Neural cell (in vitro differentiated cells): ENCODE data around the gene RBM20. TPM values are rescaled to one million over a fixed set of nuclear protein-coding genes. Genes with fewer than 3 reads are reported as not detected.

Experiments used
- H2AFZ ChIP-seq: fragments of 200-600, 300-800 bp; sonication (generic), shearing (Covaris generic); 2 replicates; pipeline ENCODE4 v1.6.0; 2014; ENCODE audit warnings: low read depth, mild to moderate bottlenecking, antibody characterized with exemption, low read length, moderate library complexity
- H3F3A ChIP-seq: fragments of 200-600 bp; shearing (Covaris generic); 2 replicates; pipeline ENCODE4 v1.6.1; 2016; ENCODE audit warnings: mild to moderate bottlenecking, moderate library complexity, mixed read lengths, antibody characterized with exemption, low read length; ENCODE audit not compliant: insufficient read depth, poor library complexity, severe bottlenecking
- H3K27ac ChIP-seq: fragments of 200-600, 300-800 bp; sonication (generic), shearing (Covaris generic); 2 replicates; pipeline ENCODE4 v1.5.1; 2014; ENCODE audit warnings: mild to moderate bottlenecking, low read length, moderate library complexity
- H3K27me3 ChIP-seq: fragments of 300-800, 200-600 bp; sonication (generic), shearing (Covaris generic); 2 replicates; pipeline ENCODE4 v1.6.0; 2014; ENCODE audit warnings: mild to moderate bottlenecking, low read depth, low read length, moderate library complexity; ENCODE audit not compliant: insufficient read depth
- H3K36me3 ChIP-seq: fragments of 300-800, 200-600 bp; sonication (generic), shearing (Covaris generic); 2 replicates; pipeline ENCODE4 v1.5.1; 2014; ENCODE audit warnings: mild to moderate bottlenecking, antibody characterized with exemption, low read length, moderate library complexity; ENCODE audit not compliant: insufficient read depth
- H3K4me2 ChIP-seq: fragments of 300-800, 200-600 bp; sonication (generic), shearing (Covaris generic); 2 replicates; pipeline ENCODE4 v1.6.0; 2014; ENCODE audit warnings: mild to moderate bottlenecking, low read length
- H3K4me3 ChIP-seq: fragments of 300-800, 200-600 bp; sonication (generic), shearing (Covaris generic); 2 replicates; pipeline ENCODE4 v1.5.1; 2014; ENCODE audit warnings: mild to moderate bottlenecking, low read length, moderate library complexity
- H3K79me2 ChIP-seq: fragments of 200-600 bp; shearing (Covaris generic); replicated peaks from 2 replicates; pipeline ENCODE4 v1.6.0; 2014; ENCODE audit warnings: mild to moderate bottlenecking, low read length, moderate library complexity; ENCODE audit not compliant: insufficient read depth
- H3K9ac ChIP-seq: fragments of 300-800, 200-600 bp; sonication (generic), shearing (Covaris generic); 2 replicates; pipeline ENCODE4 v1.6.1; 2016; ENCODE audit warnings: mild to moderate bottlenecking, low read length, mixed read lengths
- H3K9me2 ChIP-seq: fragments of 200-600 bp; shearing (Covaris generic); 2 replicates; pipeline ENCODE4 v1.6.1; 2016; ENCODE audit warnings: mild to moderate bottlenecking, low read length, mixed read lengths; ENCODE audit not compliant: insufficient read depth
- H3K9me3 ChIP-seq: fragments of 200-600, 300-800 bp; sonication (generic), shearing (Covaris generic); 2 replicates; pipeline ENCODE4 v1.6.1; 2016; ENCODE audit warnings: mild to moderate bottlenecking, mixed run types, low read length, moderate library complexity, mixed read lengths
- H4K20me1 ChIP-seq: fragments of 200-600 bp; shearing (Covaris generic); 2 replicates; pipeline ENCODE4 v1.6.1; 2016; ENCODE audit warnings: mild to moderate bottlenecking, mixed run types; ENCODE audit not compliant: insufficient read depth
- CTCF ChIP-seq: fragments of 450-650 bp; IDR thresholded peaks from 2 replicates; pipeline ENCODE4 v1.5.1; 2014; ENCODE audit warnings: antibody characterized with exemption, mild to moderate bottlenecking, moderate library complexity; ENCODE audit not compliant: poor library complexity, severe bottlenecking
- EP300 ChIP-seq: fragments of 450-650 bp; conservative IDR thresholded peaks from 2 replicates; pipeline ENCODE4 v1.6.1; 2014; ENCODE audit warnings: antibody characterized with exemption, mild to moderate bottlenecking, moderate library complexity; ENCODE audit not compliant: poor library complexity, severe bottlenecking
- EZH2 ChIP-seq: fragments of 200-600, 300-800 bp; shearing (Covaris generic), sonication (generic); IDR thresholded peaks from 2 replicates; pipeline ENCODE4 v1.6.1; 2014; ENCODE audit warnings: antibody characterized with exemption, low read length, borderline replicate concordance, mild to moderate bottlenecking; ENCODE audit not compliant: insufficient read depth, poor library complexity, severe bottlenecking
- MXI1 ChIP-seq: fragments of 450-650 bp; conservative IDR thresholded peaks from 2 replicates; pipeline ENCODE4 v1.6.1; 2014; ENCODE audit warnings: antibody characterized with exemption, mild to moderate bottlenecking; ENCODE audit not compliant: poor library complexity, severe bottlenecking
- POLR2AphosphoS5 ChIP-seq: IDR thresholded peaks from 2 replicates; pipeline ENCODE4 v1.6.1; 2012
- RAD21 ChIP-seq: fragments of 450-650 bp; conservative IDR thresholded peaks from 2 replicates; pipeline ENCODE4 v1.6.1; 2014; ENCODE audit warnings: antibody characterized with exemption, mild to moderate bottlenecking, moderate library complexity
- REST ChIP-seq: IDR thresholded peaks from 2 replicates; pipeline ENCODE4 v1.6.1; 2012; ENCODE audit warnings: borderline replicate concordance
- SMC3 ChIP-seq: fragments of 450-650 bp; conservative IDR thresholded peaks from 2 replicates; pipeline ENCODE4 v1.6.1; 2014; ENCODE audit warnings: antibody characterized with exemption, mild to moderate bottlenecking, moderate library complexity; ENCODE audit not compliant: poor library complexity
- TAF1 ChIP-seq: IDR thresholded peaks from 2 replicates; pipeline ENCODE4 v1.6.1; 2012; ENCODE audit warnings: low read depth
- polyA plus RNA-seq: library from polyadenylated mRNA; depleted of rRNA; stranded (reverse); fragments of >200 nt; gene quantifications from 2 replicates; pipeline ENCODE4 v1.2.3, GENCODE V29; 2014

The RBM20 gene
- polyA plus RNA-seq, 1 donor from 2014 or later, result 0.07 TPM

GRCh38 chr10:110704070-110704469 lies 59.9 kb downstream of the RBM20 start:
- no peaks in the 10 kb centered on the region for H3K27me3 ChIP-seq
- no peak overlapping the region for H3K4me3 ChIP-seq

GRCh38 chr10:110704906-110705476 lies 60.9 kb downstream of the RBM20 start:
- Histone ChIP-seq H3K36me3 (no peaks in the 10 kb centered on the region), H3K4me3 (no peak overlapping the region), H3K9me2 (no peaks in the 10 kb centered on the region), H2AFZ (no peak overlapping the region), H3K4me2 (no peak overlapping the region), H4K20me1 (no peaks in the 10 kb centered on the region), H3K9ac (no peak overlapping the region), H3K79me2 (no peaks in the 10 kb centered on the region), H3K27ac (no peak overlapping the region), H3K27me3 (no peaks in the 10 kb centered on the region), H3K9me3 (no peaks in the 10 kb centered on the region), H3F3A (no peaks in the 10 kb centered on the region)
- TF ChIP-seq MXI1 (no peak), SMC3 (no peak), CTCF (no peak), EZH2 (no peak), RAD21 (no peak), TAF1 (no peak)

More at GRCh38 chr10:110704070-110704469, 59.9 kb downstream of the RBM20 start:
- Histone ChIP-seq H3K9me2 (no peaks in the 10 kb centered on the region), H2AFZ (no peak overlapping the region), H3K4me2 (no peak overlapping the region), H3F3A (no peaks in the 10 kb centered on the region), H3K79me2 (no peaks in the 10 kb centered on the region), H4K20me1 (no peaks in the 10 kb centered on the region), H3K27ac (no peak overlapping the region), H3K36me3 (no peaks in the 10 kb centered on the region), H3K9ac (no peak overlapping the region), H3K9me3 (no peaks in the 10 kb centered on the region)
- TF ChIP-seq RAD21 (no peak), MXI1 (no peak), REST (no peak), EP300 (no peak), POLR2AphosphoS5 (no peak), TAF1 (no peak), EZH2 (no peak), CTCF (no peak), SMC3 (no peak)
